MM.1S (cell line): ENCODE data around the gene ACTL6A.

Experiments
- CTCF ChIP-seq: fragments of 300-600 bp; sonication (generic); IDR thresholded peaks from 2 replicates; pipeline ENCODE4 v1.5.1; 2016; ENCODE audit warnings: antibody characterized with exemption, low read length, mixed read lengths
- EZH2phosphoT487 ChIP-seq: fragments of 300-600 bp; sonication (generic); IDR thresholded peaks from 2 replicates; pipeline ENCODE4 v1.6.1; 2018; ENCODE audit warnings: antibody characterized with exemption, low read length

- no peak for TF ChIP-seq CTCF
- TF ChIP-seq EZH2phosphoT487: no peak
These were observed 59.3 kb downstream of the ACTL6A start for GRCh38 chr3:179622023-179622422.
